HG03354 (cell line): ENCODE measurements around the gene LAPTM4A.

ENCODE experiments used
- ATAC-seq: cut with Tn5 transposase; IDR thresholded peaks from one replicate; pipeline ENCODE4 v1.9.1; 2021; ENCODE audit warnings: mild to moderate bottlenecking; ENCODE audit not compliant: unreplicated experiment, poor library complexity, severe bottlenecking

Gene LAPTM4A

GRCh38 chr2:19991895-19992294 lies 59.5 kb downstream of the LAPTM4A start:
- no peak for ATAC-seq

DNA sequence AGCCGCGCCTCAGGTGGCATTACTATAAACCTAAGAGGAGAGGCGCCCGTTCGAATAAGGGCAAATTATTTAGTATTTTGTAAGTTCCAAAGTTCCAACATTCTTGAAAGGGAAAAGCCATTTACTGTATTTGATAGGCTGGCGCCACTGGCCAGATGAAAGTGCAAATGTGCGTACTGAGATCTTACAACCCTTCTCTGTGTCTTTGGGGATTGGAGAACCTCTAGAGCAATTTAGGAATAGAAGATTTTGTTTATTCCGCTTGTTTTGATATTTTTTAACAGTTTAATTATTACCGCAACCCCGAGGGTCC lies 61.1 kb downstream of the LAPTM4A start:
- no peak for ATAC-seq

DNA sequence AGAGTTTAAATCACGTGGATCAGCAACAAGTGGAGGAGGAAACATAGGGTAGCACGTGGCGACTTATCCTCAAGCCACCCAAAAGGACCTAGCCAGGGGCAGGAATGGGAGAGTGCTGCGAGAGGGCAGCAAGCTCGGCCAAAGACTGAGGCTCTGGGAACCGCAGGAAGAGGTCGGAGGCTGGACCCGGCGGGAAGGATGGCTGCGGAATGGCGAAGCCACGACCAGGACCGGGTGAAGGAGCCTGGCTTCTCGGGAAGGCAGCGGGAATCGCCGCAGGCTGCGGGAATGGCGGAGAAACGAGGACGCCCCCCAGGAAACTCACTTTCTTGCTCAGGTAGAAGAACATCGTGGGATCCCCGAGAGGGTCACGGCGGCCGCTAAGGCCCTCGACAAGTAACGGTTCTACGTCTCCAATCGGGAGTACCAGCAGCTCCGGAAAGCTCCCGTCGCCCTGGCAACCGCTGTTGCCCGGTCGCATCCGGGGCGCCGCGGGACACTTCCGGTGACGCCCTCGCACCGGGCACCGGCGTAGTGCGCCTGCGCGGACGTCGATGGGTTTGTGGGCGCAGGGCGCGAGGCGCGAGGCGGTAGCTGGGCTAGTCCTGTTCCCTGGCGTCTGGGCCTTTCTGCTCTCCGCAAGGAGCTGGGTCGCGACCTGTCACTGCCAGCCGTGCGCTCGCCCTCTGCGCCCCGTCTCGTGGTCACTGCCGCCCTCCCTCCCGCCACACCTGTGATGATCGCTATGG lies 61.6 kb downstream of the LAPTM4A start, which contains the start of gene WDR35:
TSS of gene WDR35 (minus strand) at position 439 of the 749 bp plus-strand sequence. CDS start at position 349, 90 bp downstream.
- ATAC-seq = peak; percentile 90

GRCh38 chr2:19989342-19989666 lies 62.1 kb downstream of the LAPTM4A start:
- no peak for ATAC-seq

DNA sequence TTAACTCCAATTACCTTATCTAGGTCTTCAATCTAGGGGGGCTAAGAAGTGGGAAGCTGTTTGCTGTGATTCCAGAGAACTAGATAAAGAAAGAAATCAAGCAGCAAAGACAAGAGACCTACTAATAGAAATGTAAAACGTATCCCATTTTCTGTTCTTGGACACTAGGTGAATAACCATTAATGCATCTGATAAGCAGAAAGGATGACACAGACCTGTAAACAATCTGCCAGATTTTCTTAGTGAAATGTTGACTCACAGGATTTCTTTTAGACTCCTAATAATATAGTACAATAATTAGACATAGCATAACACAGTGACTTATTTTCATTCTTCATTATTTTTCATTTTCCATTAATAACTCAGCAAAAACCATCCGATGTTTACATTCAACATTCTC lies 62.8 kb downstream of the LAPTM4A start:
- ATAC-seq = no peak

DNA sequence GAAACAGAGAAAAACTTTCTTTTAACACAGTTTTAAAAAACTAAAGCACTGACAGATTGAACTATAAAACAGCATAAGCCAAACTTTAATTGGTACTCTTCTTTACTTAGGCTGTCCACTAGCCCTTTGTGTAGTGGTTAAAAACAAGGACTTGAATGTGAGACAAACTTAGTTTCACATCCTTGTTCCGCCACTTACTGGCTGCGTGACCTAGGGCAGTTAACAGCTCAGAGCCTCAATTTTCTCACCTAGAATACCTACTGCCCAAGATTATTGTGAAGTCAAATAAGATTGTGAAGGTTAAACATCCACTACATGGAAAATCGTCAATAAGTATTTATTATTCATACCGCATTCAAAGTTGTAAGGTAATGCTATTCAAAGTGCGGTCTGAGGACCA lies 63.5 kb downstream of the LAPTM4A start:
- peak; percentile 68 for ATAC-seq
